H1 (cell line): ENCODE measurements around the gene THRB. TPM values are rescaled to one million over a fixed set of nuclear protein-coding genes. Genes with fewer than 3 reads are reported as not detected.

Experiments used
- CTCF ChIA-PET: fragments of 300-600 bp; sonication (Branson Sonifier 250); formaldehyde crosslinking; loops from one replicate; lab custom pipeline; 2021; ENCODE audit not compliant: partially characterized antibody; lab: Charles Lee
- POLR2A ChIA-PET: fragments of 300-600 bp; sonication (Branson Sonifier 250); formaldehyde crosslinking; loops from one replicate; lab custom pipeline; 2021; ENCODE audit warnings: inconsistent platforms; ENCODE audit not compliant: partially characterized antibody; lab: Charles Lee
- DNase-seq, 2 experiments: peaks; one replicate each; pipeline versions ENCODE4 v3.0.0 to v3.0.0-alpha.2; 2010 to 2022; ENCODE audit warnings: low spot score in 2 of 2, low read depth in 1 of 2, mixed read lengths in 1 of 2
- FAIRE-seq: peaks from 2 replicates; lab custom pipeline; 2011; peaks lifted over from hg19 to GRCh38; lab: Jason Lieb, UNC
- H2AFZ ChIP-seq: 2 replicates; pipeline ENCODE4 v1.8.1; 2012; ENCODE audit warnings: low read length, inconsistent platforms
- H2AK5ac ChIP-seq: 2 replicates; pipeline ENCODE4 v1.6.1; 2013; ENCODE audit warnings: low read depth, low read length
- H2BK120ac ChIP-seq: replicated peaks from 2 replicates; pipeline ENCODE3; 2013; ENCODE audit warnings: low read depth, low read length, inconsistent platforms
- H2BK12ac ChIP-seq: 2 replicates; pipeline ENCODE4 v1.6.1; 2013; ENCODE audit warnings: low read depth, low read length
- H2BK15ac ChIP-seq: 2 replicates; pipeline ENCODE4 v1.6.1; 2013; ENCODE audit warnings: low read length
- H2BK20ac ChIP-seq: 2 replicates; pipeline ENCODE4 v1.6.1; 2013; ENCODE audit warnings: low read length
- H2BK5ac ChIP-seq: 2 replicates; pipeline ENCODE4 v1.6.1; 2013; ENCODE audit warnings: low read depth, low read length
- H3K14ac ChIP-seq: 2 replicates; pipeline ENCODE4 v1.6.1; 2013; ENCODE audit warnings: inconsistent platforms; ENCODE audit not compliant: insufficient read length
- H3K18ac ChIP-seq: 2 replicates; pipeline ENCODE4 v1.6.1; 2013; ENCODE audit warnings: low read length; ENCODE audit errors: extremely low read depth
- H3K23ac ChIP-seq: 2 replicates; pipeline ENCODE4 v1.6.1; 2013; ENCODE audit warnings: inconsistent platforms; ENCODE audit not compliant: insufficient read length
- H3K23me2 ChIP-seq: 2 replicates; pipeline ENCODE4 v1.6.1; 2013; ENCODE audit warnings: low read depth, low read length
- H3K27ac ChIP-seq: 2 replicates; pipeline ENCODE4 v1.6.1; 2011; ENCODE audit warnings: low read depth, low read length, inconsistent platforms
- H3K27me3 ChIP-seq, 4 experiments: replicated peaks in 1 of 4; 1 replicate in 1 of 4; 2 replicates in 3 of 4; pipeline versions ENCODE4 v1.6.1 to v1.8.1; 2011 to 2013; ENCODE audit warnings: low read length in 3 of 4, mild to moderate bottlenecking in 3 of 4, inconsistent platforms in 2 of 4, mixed read lengths in 2 of 4, moderate library complexity in 1 of 4; ENCODE audit not compliant: control insufficient read depth in 3 of 4, insufficient read depth in 3 of 4; ENCODE audit errors: extremely low read depth in 1 of 4
- H3K36me3 ChIP-seq, 4 experiments: 2 replicates each; pipeline versions ENCODE4 v1.6.1 to v1.8.1; 2011 to 2013; ENCODE audit warnings: mild to moderate bottlenecking in 4 of 4, low read length in 3 of 4, moderate library complexity in 2 of 4, control low read depth in 1 of 4, inconsistent platforms in 1 of 4; ENCODE audit not compliant: insufficient read depth in 4 of 4, control insufficient read depth in 2 of 4
- H3K4ac ChIP-seq: replicated peaks from 2 replicates; pipeline ENCODE3; 2013; ENCODE audit warnings: low read length, low read depth, mixed read lengths, inconsistent platforms; ENCODE audit not compliant: insufficient read length
- H3K4me1 ChIP-seq, 4 experiments: replicated peaks in 1 of 4; 1 replicate in 1 of 4; 2 replicates in 3 of 4; pipeline versions ENCODE4 v1.6.1 to v1.8.1; 2011 to 2013; ENCODE audit warnings: low read length in 3 of 4, inconsistent platforms in 2 of 4, mixed read lengths in 1 of 4; ENCODE audit not compliant: insufficient read depth in 4 of 4, control insufficient read depth in 3 of 4
- H3K4me2 ChIP-seq, 2 experiments: 2 replicates each; pipeline versions ENCODE4 v1.6.1 to v1.8.1; 2011 to 2013; ENCODE audit warnings: low read depth in 2 of 2, low read length in 2 of 2, control low read depth in 1 of 2, inconsistent platforms in 1 of 2, mild to moderate bottlenecking in 1 of 2; ENCODE audit not compliant: insufficient read depth in 1 of 2
- H3K4me3 ChIP-seq, 4 experiments: fragments of 200-600, 300-600 bp in 1 of 4; sonication (generic), shearing (Covaris generic), sonication (Bioruptor Twin) in 1 of 4; 2 replicates each; pipeline versions ENCODE4 v1.5.1 to v1.8.1; 2011 to 2016; ENCODE audit warnings: low read length in 4 of 4, low read depth in 3 of 4, control low read depth in 2 of 4, inconsistent platforms in 2 of 4, mild to moderate bottlenecking in 2 of 4, mixed read lengths in 1 of 4, moderate library complexity in 1 of 4; ENCODE audit not compliant: insufficient read depth in 2 of 4; ENCODE audit errors: extremely low read depth in 1 of 4
- H3K56ac ChIP-seq: replicated peaks from 2 replicates; pipeline ENCODE3; 2013; ENCODE audit warnings: low read depth, mild to moderate bottlenecking, mixed read lengths, low read length, inconsistent platforms; ENCODE audit not compliant: insufficient read length
- H3K79me1 ChIP-seq: 2 replicates; pipeline ENCODE4 v1.6.1; 2013; ENCODE audit warnings: low read depth, low read length, control low read depth
- H3K79me2 ChIP-seq, 2 experiments: 2 replicates each; pipeline versions ENCODE4 v1.6.1 to v1.8.1; 2012 to 2013; ENCODE audit warnings: low read length in 2 of 2, mild to moderate bottlenecking in 2 of 2, inconsistent platforms in 1 of 2; ENCODE audit not compliant: insufficient read depth in 2 of 2, control insufficient read depth in 1 of 2
- H3K9ac ChIP-seq, 4 experiments: replicated peaks in 1 of 4; 1 replicate in 1 of 4; 2 replicates in 3 of 4; pipeline versions ENCODE4 v1.6.1 to v1.8.1; 2011 to 2013; ENCODE audit warnings: low read depth in 3 of 4, low read length in 3 of 4, control low read depth in 2 of 4, mild to moderate bottlenecking in 2 of 4, moderate library complexity in 2 of 4, inconsistent platforms in 1 of 4; ENCODE audit errors: extremely low read depth in 1 of 4
- H3K9me3 ChIP-seq, 2 experiments: 2 replicates each; pipeline versions ENCODE4 v1.6.1 to v1.8.1; 2012 to 2013; ENCODE audit warnings: mild to moderate bottlenecking in 2 of 2, moderate library complexity in 2 of 2, control low read depth in 1 of 2, inconsistent platforms in 1 of 2, low read depth in 1 of 2, low read length in 1 of 2, mixed read lengths in 1 of 2; ENCODE audit not compliant: insufficient read depth in 2 of 2
- H4K20me1 ChIP-seq, 2 experiments: replicated peaks in 1 of 2; 2 replicates each; pipeline versions ENCODE3 to v1.8.1; 2011 to 2013; ENCODE audit warnings: inconsistent platforms in 2 of 2, low read length in 2 of 2, mild to moderate bottlenecking in 1 of 2; ENCODE audit not compliant: insufficient read depth in 2 of 2, control insufficient read depth in 1 of 2
- H4K5ac ChIP-seq: 2 replicates; pipeline ENCODE4 v1.6.1; 2013; ENCODE audit warnings: low read length, low read depth, mixed read lengths, inconsistent platforms; ENCODE audit not compliant: insufficient read length
- H4K8ac ChIP-seq: 2 replicates; pipeline ENCODE4 v1.8.0; 2013; ENCODE audit warnings: mild to moderate bottlenecking, moderate library complexity, low read length, inconsistent platforms; ENCODE audit not compliant: insufficient read depth; ENCODE audit errors: extremely low read depth
- H4K91ac ChIP-seq: replicated peaks from 2 replicates; pipeline ENCODE3; 2013; ENCODE audit warnings: low read length, mixed read lengths, inconsistent platforms; ENCODE audit not compliant: insufficient read length
- GTF2F1 ChIP-seq: IDR thresholded peaks from 2 replicates; pipeline ENCODE4 v1.6.1; 2012; ENCODE audit warnings: low read depth, low read length, improper control_type of control experiment, borderline replicate concordance
- WGBS, 2 experiments: shearing (Covaris generic) in 1 of 2; methylation state at CpG; one replicate each; pipeline versions ENCODE4 v1.1.6 to v1.1.7; 2013 to 2015; ENCODE audit warnings: low lambda C conversion rate in 2 of 2, mixed read lengths in 2 of 2, inconsistent platforms in 1 of 2, low coverage in 1 of 2, missing lambda C conversion rate in 1 of 2; ENCODE audit not compliant: insufficient replicate concordance in 2 of 2, insufficient coverage in 1 of 2, insufficient read length in 1 of 2; ENCODE audit errors: extremely low coverage in 1 of 2, missing lambda C conversion rate in 1 of 2; 5-methylcytosine and 5-hydroxymethylcytosine counted together
- polyA plus RNA-seq, 7 experiments: library from polyadenylated mRNA; depleted of rRNA in 3 of 7; stranded (reverse) in 5 of 7; unstranded in 2 of 7; fragments of >200 nt in 5 of 7; fragments of 200-250 nt in 2 of 7; gene quantifications; 1 replicate in 5 of 7; 2 replicates in 1 of 7; 4 replicates in 1 of 7; pipeline versions ENCODE4 v1.2.1 to v1.2.3, GENCODE V29; 2011 to 2013; ENCODE audit warnings: missing spikeins in 2 of 7, mixed read lengths in 2 of 7
- total RNA-seq: library from RNA; stranded (reverse); fragmentation: NEBNext Ultra II Directional; extraction: Animal tissue kit (Norgen Biotek cat#: 25700); gene quantifications from 2 replicates; pipeline ENCODE4 v1.2.1, GENCODE V29; 2021

THRB gene
- total and polyA plus RNA-seq, 2 of the 8 experiments (the other 6 are each of a cell fraction or from before 2014, with no cell fraction given), result 0.98 to 3.9 TPM

- no peak for DNase-seq
- Histone ChIP-seq H3K4me2 (no peak overlapping the region), H4K20me1 (no peaks in the 10 kb centered on the region), H2BK20ac (no peak overlapping the region), H3K79me2 (no peaks in the 10 kb centered on the region), H4K5ac (no peak overlapping the region), H3K27me3 (no peaks in the 10 kb centered on the region), H3K23ac (no peak overlapping the region), H3K4me1 (peaks cover 0 to 2% (median 0%) of the 10 kb centered on the region in 4 experiments; a peak in 1 of 7 replicates), H3K18ac (no peak overlapping the region), H3K9ac (no peak overlapping the region), H2BK5ac (no peak overlapping the region), H3K4me3 (no peak overlapping the region), H3K4ac (no peak overlapping the region), H2BK120ac (no peak overlapping the region), H3K56ac (no peak overlapping the region), H4K91ac (no peak overlapping the region), H3K14ac (no peak overlapping the region), H2BK15ac (no peak overlapping the region), H3K23me2 (no peaks in the 10 kb centered on the region), H2AFZ (no peak overlapping the region), H3K9me3 (no peaks in the 10 kb centered on the region), H4K8ac (no peak overlapping the region), H3K36me3 (no peaks in the 10 kb centered on the region), H2BK12ac (no peak overlapping the region), H2AK5ac (no peak overlapping the region), H3K27ac (no peak overlapping the region), H3K79me1 (no peaks in the 10 kb centered on the region)
- 82% methylated on average over 11 of the region's 11 CpGs; no CpG with 5 or more reads in 1 of the 2 experiments for WGBS, 2 experiments
- FAIRE-seq, result no peak
- POLR2A ChIA-PET, result no interaction called here
- no peak for TF ChIP-seq GTF2F1
- CTCF ChIA-PET, result interaction anchor here (0.8 to 2.8 kb wide), 3 partner anchors 11 to 149 kb away, joined by 3 to 13 read pairs (median 4); no protein-coding TSS in a partner anchor
Measured at GRCh38 chr3:24145981-24146822, 348.4 kb downstream of the THRB start.
